ENCODE measurements around the gene ST6GALNAC3. TPM values are rescaled to one million over a fixed set of nuclear protein-coding genes. Genes with fewer than 3 reads are reported as not detected.
"Not testable (repeated sequence)": the region's sequence is repeated elsewhere in the genome, so short reads cannot be mapped to it uniquely, and the experiment has no call there.

The ST6GALNAC3 gene
- total RNA-seq, 1 donor from 2014 or later = 4.7 TPM

DNA sequence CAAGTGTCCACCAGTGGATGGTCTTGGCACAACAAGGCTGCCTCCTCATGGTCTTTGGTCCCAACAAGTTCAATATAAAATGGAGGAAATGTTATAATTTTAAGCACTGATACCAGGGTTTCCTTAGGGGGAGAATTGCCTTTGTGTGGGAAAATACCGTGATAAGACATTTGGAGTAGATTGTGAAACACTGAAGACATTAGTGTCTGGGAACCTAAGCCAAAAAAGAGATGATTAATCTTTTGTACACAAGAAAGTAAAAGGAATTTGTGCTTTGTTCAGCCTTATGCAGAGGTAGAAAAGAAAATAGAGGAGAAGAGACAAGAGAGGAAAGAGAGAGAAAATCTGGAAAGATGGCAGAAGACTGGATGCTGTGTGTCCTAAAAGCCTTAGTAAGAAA is 36.1 kb downstream of the ST6GALNAC3 start:
- Mint-ChIP-seq H3K27me3 (ENCODE audit: low read depth) (no peaks in the 10 kb centered on the region), H3K4me3 (ENCODE audit: unreplicated experiment) (no peak overlapping the region), H3K36me3 (ENCODE audit: low read depth) (no peaks in the 10 kb centered on the region), H3K4me1 (ENCODE audit: low read depth) (peaks cover 7% of the 10 kb centered on the region), H3K9me3 (ENCODE audit: low read depth) (no peaks in the 10 kb centered on the region), H3K27ac (ENCODE audit: unreplicated experiment) (no peak overlapping the region)
- DNase-seq (ENCODE audit: low spot score) = no peak
- TF ChIP-seq, protein P1, sequence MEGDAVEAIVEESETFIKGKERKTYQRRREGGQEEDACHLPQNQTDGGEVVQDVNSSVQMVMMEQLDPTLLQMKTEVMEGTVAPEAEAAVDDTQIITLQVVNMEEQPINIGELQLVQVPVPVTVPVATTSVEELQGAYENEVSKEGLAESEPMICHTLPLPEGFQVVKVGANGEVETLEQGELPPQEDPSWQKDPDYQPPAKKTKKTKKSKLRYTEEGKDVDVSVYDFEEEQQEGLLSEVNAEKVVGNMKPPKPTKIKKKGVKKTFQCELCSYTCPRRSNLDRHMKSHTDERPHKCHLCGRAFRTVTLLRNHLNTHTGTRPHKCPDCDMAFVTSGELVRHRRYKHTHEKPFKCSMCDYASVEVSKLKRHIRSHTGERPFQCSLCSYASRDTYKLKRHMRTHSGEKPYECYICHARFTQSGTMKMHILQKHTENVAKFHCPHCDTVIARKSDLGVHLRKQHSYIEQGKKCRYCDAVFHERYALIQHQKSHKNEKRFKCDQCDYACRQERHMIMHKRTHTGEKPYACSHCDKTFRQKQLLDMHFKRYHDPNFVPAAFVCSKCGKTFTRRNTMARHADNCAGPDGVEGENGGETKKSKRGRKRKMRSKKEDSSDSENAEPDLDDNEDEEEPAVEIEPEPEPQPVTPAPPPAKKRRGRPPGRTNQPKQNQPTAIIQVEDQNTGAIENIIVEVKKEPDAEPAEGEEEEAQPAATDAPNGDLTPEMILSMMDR (IDR thresholded peaks at IDR 0.05) = no peak

DNA sequence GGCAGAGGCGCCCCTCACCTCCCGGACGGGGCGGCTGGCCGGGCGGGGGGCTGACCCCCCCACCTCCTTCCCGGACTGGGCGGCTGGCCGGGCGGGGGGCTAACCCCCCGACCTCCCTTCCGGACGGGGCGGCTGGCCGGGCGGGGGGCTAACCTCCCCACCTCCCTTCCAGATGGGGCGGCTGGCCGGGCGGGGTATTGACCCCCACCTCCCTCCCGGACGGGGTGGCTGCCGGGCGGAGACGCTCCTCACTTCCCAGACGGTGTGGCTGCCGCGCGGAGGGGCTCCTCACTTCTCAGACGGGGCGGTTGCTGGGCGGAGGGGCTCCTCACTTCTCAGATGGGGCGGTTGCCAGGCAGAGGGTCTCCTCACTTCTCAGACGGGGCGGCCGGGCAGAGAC is 37.8 kb downstream of the ST6GALNAC3 start:
- not testable (repeated sequence) for DNase-seq (ENCODE audit: low spot score); H3K27me3 Mint-ChIP-seq (ENCODE audit: low read depth); H3K36me3 Mint-ChIP-seq (ENCODE audit: low read depth); H3K4me3 Mint-ChIP-seq (ENCODE audit: unreplicated experiment); H3K4me1 Mint-ChIP-seq (ENCODE audit: low read depth); H3K27ac Mint-ChIP-seq (ENCODE audit: unreplicated experiment); H3K9me3 Mint-ChIP-seq (ENCODE audit: low read depth)

DNA sequence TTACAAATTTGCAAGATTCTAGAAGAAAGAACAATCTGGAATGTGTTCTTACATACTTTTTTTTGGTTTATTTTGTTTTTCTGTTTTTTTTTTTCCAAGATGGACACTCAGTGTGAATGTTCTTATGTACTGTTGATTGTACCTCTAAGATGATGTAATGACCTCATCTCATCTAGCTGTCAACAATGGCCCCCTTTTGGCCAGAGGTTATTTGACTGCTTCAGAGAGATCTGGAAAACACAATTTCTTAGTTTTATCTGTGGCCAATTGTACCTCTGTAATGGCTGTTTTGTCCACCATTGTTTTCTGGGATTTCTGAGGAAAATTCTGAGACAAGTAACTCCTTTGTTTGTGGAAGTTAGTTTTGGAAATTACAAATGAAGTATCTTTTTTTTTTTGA is 38.9 kb downstream of the ST6GALNAC3 start:
- Mint-ChIP-seq H3K36me3 (ENCODE audit: low read depth) (no peaks in the 10 kb centered on the region), H3K27me3 (ENCODE audit: low read depth) (no peaks in the 10 kb centered on the region)
- DNase-seq (ENCODE audit: low spot score) = no peak

DNA sequence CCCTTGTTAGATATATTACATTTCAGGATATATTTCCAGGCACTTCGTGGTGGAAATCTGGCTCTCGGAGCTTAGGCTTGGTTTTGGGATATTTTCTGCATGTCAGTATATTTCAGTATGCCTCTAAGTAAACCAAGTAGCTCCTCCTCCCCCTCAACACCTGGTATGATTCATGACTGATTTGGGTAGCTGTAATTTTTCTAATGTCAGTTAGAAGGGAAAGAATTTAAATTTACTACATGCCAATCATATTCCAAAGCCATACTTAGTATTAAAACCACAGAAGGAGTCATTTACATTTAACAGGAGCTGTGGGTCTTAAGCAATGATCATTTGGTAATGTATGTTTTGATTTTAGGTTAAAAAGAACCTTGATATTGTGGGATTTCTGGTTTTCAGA is 40.6 kb downstream of the ST6GALNAC3 start:
- Mint-ChIP-seq H3K9me3 (ENCODE audit: low read depth) (no peaks in the 10 kb centered on the region), H3K4me1 (ENCODE audit: low read depth) (peaks cover 7% of the 10 kb centered on the region), H3K27ac (ENCODE audit: unreplicated experiment) (no peak overlapping the region), H3K4me3 (ENCODE audit: unreplicated experiment) (no peak overlapping the region), H3K36me3 (ENCODE audit: low read depth) (no peaks in the 10 kb centered on the region), H3K27me3 (ENCODE audit: low read depth) (no peaks in the 10 kb centered on the region)
- no peak for DNase-seq (ENCODE audit: low spot score)
- TF ChIP-seq, protein P1 (IDR thresholded peaks at IDR 0.05) = no peak

More for the DNA sequence above, 38.9 kb downstream of the ST6GALNAC3 start:
- Mint-ChIP-seq H3K9me3 (ENCODE audit: low read depth) (no peaks in the 10 kb centered on the region), H3K27ac (ENCODE audit: unreplicated experiment) (no peak overlapping the region), H3K4me1 (ENCODE audit: low read depth) (peaks cover 7% of the 10 kb centered on the region), H3K4me3 (ENCODE audit: unreplicated experiment) (no peak overlapping the region)
- TF ChIP-seq, protein P1 (IDR thresholded peaks at IDR 0.05) = no peak

DNA sequence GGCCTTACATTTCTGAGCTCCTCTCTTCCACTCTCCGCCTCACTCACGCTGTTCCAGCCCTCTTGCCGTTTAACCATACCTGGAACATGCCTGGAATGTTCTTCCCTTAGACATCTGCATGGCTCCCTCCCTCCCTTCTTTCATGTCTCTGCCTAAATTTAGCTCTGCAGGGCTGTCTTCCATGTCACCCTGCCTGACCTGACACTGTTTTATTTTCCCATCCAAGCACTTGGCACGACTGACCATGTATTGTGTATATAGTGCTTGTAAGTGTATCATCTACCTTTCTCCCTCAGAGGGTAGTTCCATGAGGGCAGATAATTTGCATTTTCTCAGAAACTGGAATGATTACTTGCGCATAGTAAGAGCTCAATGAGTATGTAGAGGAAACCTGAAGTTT is 47.3 kb downstream of the ST6GALNAC3 start:
- TF ChIP-seq, protein P1 (IDR thresholded peaks at IDR 0.05) = no peak
- Mint-ChIP-seq H3K27ac (ENCODE audit: unreplicated experiment) (no peak overlapping the region), H3K27me3 (ENCODE audit: low read depth) (no peaks in the 10 kb centered on the region), H3K36me3 (ENCODE audit: low read depth) (no peaks in the 10 kb centered on the region), H3K9me3 (ENCODE audit: low read depth) (no peaks in the 10 kb centered on the region), H3K4me1 (ENCODE audit: low read depth) (peaks cover 4% of the 10 kb centered on the region), H3K4me3 (ENCODE audit: unreplicated experiment) (no peak overlapping the region)
- no peak for DNase-seq (ENCODE audit: low spot score)

DNA sequence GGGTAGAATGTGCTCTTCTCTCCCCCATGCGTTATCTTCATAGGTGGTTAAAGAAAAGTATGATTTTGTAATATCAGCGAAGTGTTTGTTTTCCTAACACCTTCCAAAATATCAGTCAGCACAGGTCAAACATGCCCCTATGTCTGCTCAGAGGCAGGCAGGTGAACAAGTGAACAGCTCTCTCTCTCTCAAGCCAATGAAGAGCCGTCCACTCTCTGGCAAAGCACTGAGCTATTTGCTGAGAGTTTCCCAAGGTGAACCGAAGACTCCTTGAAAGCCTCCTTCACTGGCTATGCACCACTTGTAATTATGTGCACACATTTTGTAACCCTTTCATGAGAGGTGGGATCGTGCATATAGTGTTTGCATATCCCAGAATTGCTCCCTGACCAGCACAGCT is 47.7 kb downstream of the ST6GALNAC3 start:
- Mint-ChIP-seq H3K27me3 (ENCODE audit: low read depth) (no peaks in the 10 kb centered on the region), H3K9me3 (ENCODE audit: low read depth) (no peaks in the 10 kb centered on the region), H3K4me1 (ENCODE audit: low read depth) (peaks cover 4% of the 10 kb centered on the region), H3K27ac (ENCODE audit: unreplicated experiment) (no peak overlapping the region), H3K4me3 (ENCODE audit: unreplicated experiment) (no peak overlapping the region), H3K36me3 (ENCODE audit: low read depth) (no peaks in the 10 kb centered on the region)
- DNase-seq (ENCODE audit: low spot score) = no peak
- TF ChIP-seq, protein P1 (IDR thresholded peaks at IDR 0.05) = no peak

DNA sequence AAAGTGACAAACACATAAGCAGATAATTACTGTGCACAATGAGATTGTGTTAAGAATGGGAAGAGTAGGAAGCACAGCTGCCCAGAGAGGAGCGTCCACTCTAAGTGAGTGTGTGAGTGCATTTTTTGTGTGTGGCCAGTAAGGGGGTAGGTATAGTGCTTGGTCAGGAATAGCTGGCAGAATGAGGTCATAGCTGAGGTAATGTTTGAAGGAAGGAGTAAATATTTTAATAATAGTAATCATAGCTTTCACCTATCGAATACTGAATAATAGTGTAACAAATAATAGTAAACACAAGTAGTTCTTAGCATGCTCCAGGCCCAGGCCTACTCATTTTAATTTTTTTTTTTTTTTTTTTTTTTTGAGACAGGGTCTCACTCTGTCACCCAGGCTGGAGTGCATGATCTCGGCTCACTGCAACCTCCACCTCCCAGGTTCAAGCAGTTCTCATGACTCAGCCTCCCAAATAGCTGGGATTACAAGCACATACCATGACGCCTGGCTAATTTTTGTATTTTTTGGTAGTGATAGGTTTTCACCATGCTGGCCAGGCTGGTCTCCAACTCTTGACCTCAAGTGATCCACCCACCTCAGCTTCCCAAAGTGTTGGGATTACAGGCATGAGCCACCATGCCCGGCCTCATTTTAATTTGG is 49.0 kb downstream of the ST6GALNAC3 start:
- not testable (repeated sequence) for DNase-seq (ENCODE audit: low spot score); H3K36me3 Mint-ChIP-seq (ENCODE audit: low read depth); H3K27ac Mint-ChIP-seq (ENCODE audit: unreplicated experiment); H3K27me3 Mint-ChIP-seq (ENCODE audit: low read depth); H3K9me3 Mint-ChIP-seq (ENCODE audit: low read depth); H3K4me3 Mint-ChIP-seq (ENCODE audit: unreplicated experiment); H3K4me1 Mint-ChIP-seq (ENCODE audit: low read depth)
